IPS-20b (cell line): ENCODE measurements around the gene TNS3.

ENCODE experiments used
- H3K27ac ChIP-seq: one replicate; pipeline ENCODE4 v1.5.1; 2013; ENCODE audit warnings: low read length
- H3K27me3 ChIP-seq: 2 replicates; pipeline ENCODE4 v1.6.1; 2013; ENCODE audit warnings: mild to moderate bottlenecking, low read length, inconsistent platforms; ENCODE audit not compliant: insufficient read depth
- H3K36me3 ChIP-seq: 2 replicates; pipeline ENCODE4 v1.6.1; 2013; ENCODE audit warnings: low read depth, mild to moderate bottlenecking, inconsistent platforms, low read length, moderate library complexity; ENCODE audit not compliant: insufficient read depth
- H3K4me1 ChIP-seq: 2 replicates; pipeline ENCODE4 v1.6.1; 2013; ENCODE audit warnings: mild to moderate bottlenecking, control low read depth, inconsistent platforms, low read length, moderate library complexity; ENCODE audit not compliant: insufficient read depth
- H3K4me3 ChIP-seq: 2 replicates; pipeline ENCODE4 v1.5.1; 2013; ENCODE audit warnings: mild to moderate bottlenecking, low read length, inconsistent platforms
- H3K9ac ChIP-seq: 2 replicates; pipeline ENCODE4 v1.6.1; 2013; ENCODE audit warnings: low read depth, mild to moderate bottlenecking, inconsistent platforms, low read length, moderate library complexity
- H3K9me3 ChIP-seq: 2 replicates; pipeline ENCODE4 v1.6.1; 2013; ENCODE audit warnings: mild to moderate bottlenecking, low read depth, low read length, inconsistent platforms; ENCODE audit not compliant: insufficient read depth

The TNS3 gene

GRCh38 chr7:47534322-47535034, 47.4 kb downstream of the TNS3 start:
- H3K36me3 ChIP-seq: no peaks in the 10 kb centered on the region
- H3K4me3 ChIP-seq: no peak overlapping the region
- H3K4me1 ChIP-seq: peaks cover 25% of the 10 kb centered on the region
- no peak overlapping the region for H3K27ac ChIP-seq
- no peak overlapping the region for H3K9ac ChIP-seq
- H3K27me3 ChIP-seq: peaks cover 48% of the 10 kb centered on the region
- H3K9me3 ChIP-seq: peaks cover 5% of the 10 kb centered on the region; the same call in 1 of the 2 replicates

- H3K9me3 ChIP-seq: peaks cover 5% of the 10 kb centered on the region; the same call in 1 of the 2 replicates
- no peak overlapping the region for H3K9ac ChIP-seq
- H3K27me3 ChIP-seq: peaks cover 21% of the 10 kb centered on the region
- no peak overlapping the region for H3K27ac ChIP-seq
- peaks cover 23% of the 10 kb centered on the region for H3K4me1 ChIP-seq
- peaks cover 10% of the 10 kb centered on the region for H3K36me3 ChIP-seq
- H3K4me3 ChIP-seq: no peak overlapping the region
These were observed 50.1 kb downstream of the TNS3 start for GRCh38 chr7:47531584-47532492.

GRCh38 chr7:47529826-47530555, 51.9 kb downstream of the TNS3 start:
- H3K4me1 ChIP-seq: peaks cover 13% of the 10 kb centered on the region
- peaks cover 26% of the 10 kb centered on the region for H3K36me3 ChIP-seq
- H3K27me3 ChIP-seq: peaks cover 3% of the 10 kb centered on the region; the same call in 1 of the 2 replicates
- H3K4me3 ChIP-seq: no peak overlapping the region
- no peak overlapping the region for H3K9ac ChIP-seq
- H3K27ac ChIP-seq: no peak overlapping the region
- H3K9me3 ChIP-seq: peaks cover 5% of the 10 kb centered on the region; the same call in 1 of the 2 replicates

GRCh38 chr7:47529405-47529804, 52.5 kb downstream of the TNS3 start:
- Histone ChIP-seq H3K9ac (no peak overlapping the region), H3K4me3 (no peak overlapping the region), H3K9me3 (peaks cover 5% of the 10 kb centered on the region; the same call in 1 of the 2 replicates), H3K27me3 (no peaks in the 10 kb centered on the region; the same call in 1 of the 2 replicates), H3K27ac (no peak overlapping the region), H3K36me3 (peaks cover 28% of the 10 kb centered on the region), H3K4me1 (peaks cover 7% of the 10 kb centered on the region; the same call in 1 of the 2 replicates)

DNA sequence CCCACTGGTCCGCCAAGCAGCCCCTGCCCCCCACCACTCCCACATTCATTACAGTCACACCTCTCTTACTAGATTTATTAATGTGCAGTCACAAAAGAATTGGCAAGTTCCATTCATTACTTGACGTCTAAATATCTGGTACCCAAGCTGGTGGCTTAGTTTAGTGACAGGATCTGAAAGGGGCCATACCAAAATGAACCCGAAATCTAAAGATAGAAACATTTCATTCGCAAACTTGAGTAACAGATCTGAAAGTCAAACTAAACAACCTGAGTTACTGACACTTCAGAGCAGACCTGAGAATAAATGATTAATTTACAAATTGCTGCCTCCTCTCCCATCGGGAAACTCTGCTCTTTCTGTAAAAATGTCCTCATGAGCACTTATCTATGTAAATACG, 53.4 kb downstream of the TNS3 start:
- Histone ChIP-seq H3K36me3 (peaks cover 28% of the 10 kb centered on the region), H3K9ac (no peak overlapping the region), H3K4me3 (no peak overlapping the region), H3K4me1 (peaks cover 6% of the 10 kb centered on the region; the same call in 1 of the 2 replicates), H3K27me3 (no peaks in the 10 kb centered on the region), H3K27ac (no peak overlapping the region), H3K9me3 (peaks cover 5% of the 10 kb centered on the region; the same call in 1 of the 2 replicates)

DNA sequence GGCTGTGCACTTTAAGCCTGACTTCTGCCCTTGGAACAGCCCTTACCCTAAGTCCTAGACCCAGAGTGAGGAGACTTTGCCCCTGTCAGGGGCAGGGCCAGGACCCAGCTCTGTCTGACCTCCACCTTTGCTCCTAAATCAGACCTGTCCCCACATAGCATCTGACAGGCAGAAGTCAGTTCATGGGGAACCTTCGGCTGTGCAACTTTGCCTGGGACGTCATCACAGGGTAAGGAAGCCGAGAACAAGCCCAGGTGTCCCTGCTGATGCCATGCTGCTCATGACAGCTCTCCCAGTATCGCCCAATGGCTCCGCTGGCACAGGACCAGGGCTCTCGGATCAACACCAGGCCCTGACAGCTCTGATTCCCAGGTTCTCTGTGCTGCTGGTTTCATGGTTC, 55.4 kb downstream of the TNS3 start:
- Histone ChIP-seq H3K36me3 (peaks cover 28% of the 10 kb centered on the region), H3K27me3 (no peaks in the 10 kb centered on the region), H3K27ac (no peak overlapping the region), H3K4me3 (no peak overlapping the region), H3K9ac (no peak overlapping the region), H3K9me3 (no peaks in the 10 kb centered on the region), H3K4me1 (peaks cover 6% of the 10 kb centered on the region; the same call in 1 of the 2 replicates)

DNA sequence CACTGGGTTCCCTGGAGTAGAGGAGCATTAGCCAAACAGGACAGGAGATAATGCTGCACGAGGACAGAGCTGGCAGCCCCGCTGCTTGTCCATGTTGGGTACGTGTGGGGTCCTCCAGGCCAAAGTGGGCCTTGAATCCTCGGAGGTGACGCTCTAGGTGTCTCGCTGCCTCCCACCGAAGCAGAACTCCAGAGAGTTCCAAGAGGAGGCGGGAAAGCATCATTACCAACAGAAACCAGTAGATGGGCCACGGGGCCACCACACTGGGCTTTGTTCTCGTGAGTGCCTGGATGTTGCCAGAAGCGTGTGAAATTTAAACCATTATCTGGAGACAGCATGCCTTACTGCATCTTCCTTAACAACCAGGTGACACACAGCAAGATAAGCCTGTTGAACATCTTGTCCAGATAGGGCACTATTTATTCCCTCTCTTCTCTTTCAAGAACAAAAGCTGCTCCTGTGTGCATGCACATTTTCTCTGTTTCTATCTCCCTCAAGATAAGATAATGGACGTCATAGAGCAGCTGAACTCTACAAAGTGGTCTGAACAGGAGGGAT, 56.8 kb downstream of the TNS3 start:
- H3K4me3 ChIP-seq: no peak overlapping the region
- H3K27me3 ChIP-seq: no peaks in the 10 kb centered on the region
- H3K4me1 ChIP-seq: peaks cover 13% of the 10 kb centered on the region; the same call in 1 of the 2 replicates
- no peak overlapping the region for H3K9ac ChIP-seq
- H3K27ac ChIP-seq: no peak overlapping the region
- peaks cover 28% of the 10 kb centered on the region for H3K36me3 ChIP-seq
- H3K9me3 ChIP-seq: no peaks in the 10 kb centered on the region

GRCh38 chr7:47523401-47523800, 58.5 kb downstream of the TNS3 start:
- peaks cover 7% of the 10 kb centered on the region; the same call in 1 of the 2 replicates for H3K4me1 ChIP-seq
- no peak overlapping the region for H3K9ac ChIP-seq
- H3K36me3 ChIP-seq: peaks cover 25% of the 10 kb centered on the region
- no peak overlapping the region for H3K4me3 ChIP-seq
- H3K27me3 ChIP-seq: no peaks in the 10 kb centered on the region
- no peak overlapping the region for H3K27ac ChIP-seq
- H3K9me3 ChIP-seq: no peaks in the 10 kb centered on the region

DNA sequence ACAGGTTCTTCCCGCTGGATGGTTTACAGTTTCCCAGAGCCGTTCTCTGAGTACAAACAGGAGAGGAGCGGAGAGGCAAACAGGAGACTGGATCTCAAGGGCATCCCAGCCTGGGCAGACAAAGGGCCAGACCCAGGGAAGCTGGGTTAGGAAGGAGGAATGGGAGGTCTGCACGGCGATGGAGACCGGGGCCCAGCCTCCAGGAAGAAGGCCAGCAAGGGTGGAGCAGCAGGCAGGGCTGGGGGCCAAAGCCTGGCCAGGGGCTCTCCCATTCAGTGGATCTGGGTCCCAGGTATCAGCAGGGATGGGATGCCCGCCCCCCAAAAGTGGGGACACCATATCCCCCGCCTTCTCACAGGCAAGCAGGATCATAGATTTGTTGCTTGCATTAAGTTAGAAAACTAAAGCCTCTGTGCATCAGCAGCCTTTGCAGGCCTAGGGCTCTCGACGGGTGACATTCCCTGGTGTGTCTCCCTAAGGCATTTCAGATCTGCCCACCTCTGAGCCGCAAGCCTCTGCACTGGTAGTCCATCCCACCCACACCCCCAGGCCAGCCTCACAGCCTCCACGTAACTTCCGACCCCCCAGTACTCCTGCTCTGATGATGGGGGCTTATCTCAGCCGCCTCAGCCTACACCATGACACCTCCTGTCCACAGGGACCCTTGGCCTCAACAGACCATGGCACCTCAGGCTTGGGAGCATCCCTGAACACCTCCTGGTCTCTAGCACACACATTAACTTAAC, 59.9 kb downstream of the TNS3 start:
- Histone ChIP-seq H3K27me3 (no peaks in the 10 kb centered on the region), H3K4me3 (no peak overlapping the region), H3K9ac (0 out of 2 replicates have a peak overlapping the region, but pooled peaks have one; percentile 16), H3K9me3 (no peaks in the 10 kb centered on the region), H3K4me1 (peaks cover 7% of the 10 kb centered on the region; the same call in 1 of the 2 replicates), H3K36me3 (peaks cover 18% of the 10 kb centered on the region), H3K27ac (no peak overlapping the region)

- Histone ChIP-seq H3K4me1 (peaks cover 7% of the 10 kb centered on the region; the same call in 1 of the 2 replicates), H3K27me3 (no peaks in the 10 kb centered on the region), H3K27ac (no peak overlapping the region), H3K4me3 (no peak overlapping the region), H3K9ac (peak overlapping the region; percentile 16; the same call in 1 of the 2 replicates), H3K9me3 (no peaks in the 10 kb centered on the region), H3K36me3 (peaks cover 14% of the 10 kb centered on the region)
These were observed 60.7 kb downstream of the TNS3 start for GRCh38 chr7:47521011-47521795.
